ENCODE results near the gene TPM3. TPM values are rescaled to one million over a fixed set of nuclear protein-coding genes. Genes with fewer than 3 reads are reported as not detected.

TPM3 gene
- total RNA-seq, 1 donor from 2014 or later = 297 TPM

Other genes starting within 250 kb of the TPM3 start
- gene DENND4B, start 245.4 kb downstream of the TPM3 start, total RNA-seq = 5.7 and 12.3 TPM in 2 replicates
- 2.0 and 4.6 TPM in 2 replicates for gene CRTC2, start 233.5 kb downstream of the TPM3 start, total RNA-seq
- gene SLC39A1, start 228.6 kb downstream of the TPM3 start, total RNA-seq = 80.0 and 117 TPM in 2 replicates
- 5.0 and 5.7 TPM in 2 replicates for gene CREB3L4, start 224.2 kb downstream of the TPM3 start, total RNA-seq
- 85.2 and 118 TPM in 2 replicates for gene JTB, start 214.4 kb downstream of the TPM3 start, total RNA-seq
- 36.8 and 45.2 TPM in 2 replicates for gene RAB13, start 205.8 kb downstream of the TPM3 start, total RNA-seq
- gene RPS27, start 201.3 kb downstream of the TPM3 start, total RNA-seq = 1,667 and 3,062 TPM in 2 replicates
- under 0.01 and 0.20 TPM in 2 replicates for gene NUP210L, start 37.0 kb downstream of the TPM3 start, total RNA-seq
- not detected in 2 replicates for gene CFAP141, start 14.2 kb upstream of the TPM3 start, total RNA-seq
- gene UBAP2L, start 28.9 kb upstream of the TPM3 start, total RNA-seq = 30.1 and 34.3 TPM in 2 replicates
- 61.9 and 107 TPM in 2 replicates for gene HAX1, start 80.5 kb upstream of the TPM3 start, total RNA-seq
- gene AQP10, start 129.0 kb upstream of the TPM3 start, total RNA-seq = under 0.01 TPM in 1 of 2 replicates, not detected in the other
- gene ATP8B2, start 133.4 kb upstream of the TPM3 start, total RNA-seq = 38.4 and 54.4 TPM in 2 replicates
- gene IL6R, start 213.2 kb upstream of the TPM3 start, total RNA-seq = 7.6 and 9.7 TPM in 2 replicates